Tibial nerve (tissue), 4 donors: Measurements from ENCODE around the gene ZNF184.

Experiments used
- EP300 ChIP-seq, 2 donors: sonication (generic); formaldehyde crosslinking; IDR thresholded peaks; one replicate each; pipeline ENCODE4 v1.6.1; 2017; ENCODE audit warnings: antibody characterized with exemption in 2 of 2, mild to moderate bottlenecking in 1 of 2
- POLR2A ChIP-seq, 2 donors: fragments of 450-650 bp; IDR thresholded peaks; one replicate each; pipeline ENCODE4 v1.6.1; 2017; ENCODE audit warnings: antibody characterized with exemption in 2 of 2, mild to moderate bottlenecking in 2 of 2, moderate library complexity in 2 of 2
- TF ChIP-seq, protein P1 (sequence below), 5 experiments: fragments of 200-600 bp in 3 of 5; fragments of 450-650 bp in 2 of 5; sonication (generic) in 3 of 5; IDR thresholded peaks; one replicate each; pipeline ENCODE4 v1.5.1; 2016 to 2019; ENCODE audit warnings: antibody characterized with exemption in 5 of 5, mild to moderate bottlenecking in 3 of 5, moderate library complexity in 2 of 5

DNA sequence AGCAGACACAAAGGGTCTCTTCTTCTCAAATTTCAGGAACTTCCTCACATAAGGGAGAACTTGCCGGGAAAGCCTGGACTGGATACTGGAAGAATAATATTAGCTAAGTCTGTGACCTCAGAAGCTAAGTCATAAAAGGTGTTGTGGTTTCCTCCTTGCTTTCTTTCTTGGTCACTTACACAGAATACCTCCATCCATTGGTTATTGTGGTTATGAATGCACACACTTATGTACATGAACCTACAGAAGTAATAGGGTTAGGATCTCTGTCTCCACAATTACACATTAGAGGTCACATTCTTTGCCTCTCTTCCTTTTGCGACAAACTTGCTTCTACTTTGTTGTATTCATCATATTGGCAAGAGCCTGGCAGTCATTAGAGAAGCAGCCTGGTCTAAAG is 43.9 kb downstream of the ZNF184 start:
- TF ChIP-seq, protein P1, sequence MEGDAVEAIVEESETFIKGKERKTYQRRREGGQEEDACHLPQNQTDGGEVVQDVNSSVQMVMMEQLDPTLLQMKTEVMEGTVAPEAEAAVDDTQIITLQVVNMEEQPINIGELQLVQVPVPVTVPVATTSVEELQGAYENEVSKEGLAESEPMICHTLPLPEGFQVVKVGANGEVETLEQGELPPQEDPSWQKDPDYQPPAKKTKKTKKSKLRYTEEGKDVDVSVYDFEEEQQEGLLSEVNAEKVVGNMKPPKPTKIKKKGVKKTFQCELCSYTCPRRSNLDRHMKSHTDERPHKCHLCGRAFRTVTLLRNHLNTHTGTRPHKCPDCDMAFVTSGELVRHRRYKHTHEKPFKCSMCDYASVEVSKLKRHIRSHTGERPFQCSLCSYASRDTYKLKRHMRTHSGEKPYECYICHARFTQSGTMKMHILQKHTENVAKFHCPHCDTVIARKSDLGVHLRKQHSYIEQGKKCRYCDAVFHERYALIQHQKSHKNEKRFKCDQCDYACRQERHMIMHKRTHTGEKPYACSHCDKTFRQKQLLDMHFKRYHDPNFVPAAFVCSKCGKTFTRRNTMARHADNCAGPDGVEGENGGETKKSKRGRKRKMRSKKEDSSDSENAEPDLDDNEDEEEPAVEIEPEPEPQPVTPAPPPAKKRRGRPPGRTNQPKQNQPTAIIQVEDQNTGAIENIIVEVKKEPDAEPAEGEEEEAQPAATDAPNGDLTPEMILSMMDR (IDR thresholded peaks at IDR 0.05) = no peak
- TF ChIP-seq POLR2A (IDR thresholded peaks at IDR 0.05) = no peak
- TF ChIP-seq EP300 (IDR thresholded peaks at IDR 0.05) = no peak
